Panc1 (cell line): ENCODE results near the gene SLC35A4. TPM values are rescaled to one million over a fixed set of nuclear protein-coding genes. Genes with fewer than 3 reads are reported as not detected.

Experiments used
- ATAC-seq: fragments of 200-7000 bp; cut with Tn5 transposase; 2 replicates; pipeline ENCODE4 v1.9.1; 2020; ENCODE audit warnings: mild to moderate bottlenecking, moderate library complexity
- BruUV-seq: library from RNA; stranded (reverse); fragments of 400-500 nt; replicated peaks from 2 replicates; lab custom pipeline; 2021; lab: Mats Ljungman, UMichigan
- CTCF ChIA-PET: fragments of 300-600 bp; sonication (Branson Sonifier 250); formaldehyde crosslinking; loops from one replicate; lab custom pipeline; 2022; ENCODE audit warnings: antibody characterized with exemption; lab: Charles Lee
- POLR2A ChIA-PET: fragments of 300-600 bp; sonication (Branson Sonifier 250); formaldehyde crosslinking; loops from one replicate; lab custom pipeline; 2022; ENCODE audit warnings: antibody characterized with exemption; lab: Charles Lee
- DNase-seq: peaks from one replicate; pipeline ENCODE4 v3.0.0-alpha.2; 2010; ENCODE audit warnings: low read depth, low spot score
- H3K27ac ChIP-seq: 2 replicates; pipeline ENCODE4 v1.5.1; 2011; ENCODE audit warnings: mild to moderate bottlenecking, low read length, inconsistent platforms
- H3K27me3 ChIP-seq: fragments of 200-500 bp; sonication (Bioruptor generic); 2 replicates; pipeline ENCODE4 v1.6.0; 2014; ENCODE audit warnings: low read length, inconsistent platforms; ENCODE audit not compliant: control insufficient read depth, insufficient read depth
- H3K36me3 ChIP-seq: fragments of 200-500 bp; sonication (Bioruptor generic); 2 replicates; pipeline ENCODE4 v1.5.1; 2014; ENCODE audit warnings: inconsistent platforms, mild to moderate bottlenecking, low read length, moderate library complexity; ENCODE audit not compliant: control insufficient read depth, insufficient read depth
- H3K4me1 ChIP-seq: 2 replicates; pipeline ENCODE4 v1.5.1; 2011; ENCODE audit warnings: inconsistent platforms, mild to moderate bottlenecking, low read length, moderate library complexity; ENCODE audit not compliant: control insufficient read depth, insufficient read depth
- H3K4me3 ChIP-seq, 2 experiments: 2 replicates each; pipeline ENCODE4 v1.5.1; 2011 to 2012; ENCODE audit warnings: low read depth in 2 of 2, low read length in 2 of 2, mild to moderate bottlenecking in 2 of 2, inconsistent platforms in 1 of 2, moderate library complexity in 1 of 2
- H3K9me3 ChIP-seq: fragments of 200-500 bp; sonication (Bioruptor generic); 2 replicates; pipeline ENCODE4 v1.5.1; 2014; ENCODE audit warnings: low read depth, mild to moderate bottlenecking, inconsistent platforms, low read length, moderate library complexity; ENCODE audit not compliant: control insufficient read depth, insufficient read depth
- POLR2AphosphoS5 ChIP-seq: IDR thresholded peaks from 2 replicates; pipeline ENCODE4 v1.6.1; 2012; ENCODE audit warnings: mild to moderate bottlenecking, low read depth, low read length, moderate library complexity
- SIN3A ChIP-seq: IDR thresholded peaks from 2 replicates; pipeline ENCODE4 v1.6.1; 2012; ENCODE audit warnings: low read depth, mild to moderate bottlenecking, low read length, moderate library complexity, borderline replicate concordance; ENCODE audit not compliant: insufficient read depth
- TCF7L2 ChIP-seq: IDR thresholded peaks from 2 replicates; pipeline ENCODE4 v1.6.1; 2011; ENCODE audit warnings: mild to moderate bottlenecking, low read depth, low read length, inconsistent platforms
- in situ Hi-C: cut with HindIII; loops from 2 replicates; pipeline ENCODE4 v1.10.0; 2016; ENCODE audit warnings: low sequenced_read_pairs, low pct_unique_long_range_greater_than_20kb
- intact Hi-C: fragments of 100-400 bp; cut with micrococcal nuclease; formaldehyde crosslinking; loops from one replicate; pipeline ENCODE4 v1.10.0; 2022; ENCODE audit not compliant: unreplicated experiment
- microRNA-seq: library from miRNA; unstranded; fragments of <30 nt; microRNA quantifications from one replicate; pipeline ENCODE4 v1.1.0, GENCODE V29; 2020; ENCODE audit not compliant: unreplicated experiment
- total RNA-seq: library from RNA; stranded (reverse); gene quantifications from one replicate; pipeline ENCODE4 v1.2.1, GENCODE V29; 2021; ENCODE audit not compliant: unreplicated experiment
- TF ChIP-seq, protein P1 (sequence below): fragments of 450-650 bp; IDR thresholded peaks from 2 replicates; pipeline ENCODE4 v1.5.1; 2017; ENCODE audit warnings: mild to moderate bottlenecking
- TF ChIP-seq, protein P2 (sequence below), 2 experiments: IDR thresholded peaks; 2 replicates each; pipeline ENCODE4 v1.6.1; 2011 to 2012; ENCODE audit warnings: low read depth in 2 of 2, control low read depth in 1 of 2, low read length in 1 of 2, mild to moderate bottlenecking in 1 of 2, moderate library complexity in 1 of 2; ENCODE audit not compliant: insufficient read depth in 1 of 2

The SLC35A4 gene
- total RNA-seq, 1 experiment from 2014 or later, result 96.7 TPM

GRCh38 chr5:140611020-140611521, 46.4 kb downstream of the SLC35A4 start:
- Histone ChIP-seq H3K9me3 (no peaks in the 10 kb centered on the region), H3K4me1 (no peaks in the 10 kb centered on the region), H3K27ac (no peak overlapping the region), H3K27me3 (no peaks in the 10 kb centered on the region), H3K4me3 (no peak overlapping the region), H3K36me3 (no peaks in the 10 kb centered on the region)
- in situ Hi-C loops, result no loop called here
- TF ChIP-seq, protein P1, sequence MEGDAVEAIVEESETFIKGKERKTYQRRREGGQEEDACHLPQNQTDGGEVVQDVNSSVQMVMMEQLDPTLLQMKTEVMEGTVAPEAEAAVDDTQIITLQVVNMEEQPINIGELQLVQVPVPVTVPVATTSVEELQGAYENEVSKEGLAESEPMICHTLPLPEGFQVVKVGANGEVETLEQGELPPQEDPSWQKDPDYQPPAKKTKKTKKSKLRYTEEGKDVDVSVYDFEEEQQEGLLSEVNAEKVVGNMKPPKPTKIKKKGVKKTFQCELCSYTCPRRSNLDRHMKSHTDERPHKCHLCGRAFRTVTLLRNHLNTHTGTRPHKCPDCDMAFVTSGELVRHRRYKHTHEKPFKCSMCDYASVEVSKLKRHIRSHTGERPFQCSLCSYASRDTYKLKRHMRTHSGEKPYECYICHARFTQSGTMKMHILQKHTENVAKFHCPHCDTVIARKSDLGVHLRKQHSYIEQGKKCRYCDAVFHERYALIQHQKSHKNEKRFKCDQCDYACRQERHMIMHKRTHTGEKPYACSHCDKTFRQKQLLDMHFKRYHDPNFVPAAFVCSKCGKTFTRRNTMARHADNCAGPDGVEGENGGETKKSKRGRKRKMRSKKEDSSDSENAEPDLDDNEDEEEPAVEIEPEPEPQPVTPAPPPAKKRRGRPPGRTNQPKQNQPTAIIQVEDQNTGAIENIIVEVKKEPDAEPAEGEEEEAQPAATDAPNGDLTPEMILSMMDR, result no peak
- TF ChIP-seq TCF7L2 (no peak), SIN3A (no peak), POLR2AphosphoS5 (no peak)
- TF ChIP-seq, protein P2, sequence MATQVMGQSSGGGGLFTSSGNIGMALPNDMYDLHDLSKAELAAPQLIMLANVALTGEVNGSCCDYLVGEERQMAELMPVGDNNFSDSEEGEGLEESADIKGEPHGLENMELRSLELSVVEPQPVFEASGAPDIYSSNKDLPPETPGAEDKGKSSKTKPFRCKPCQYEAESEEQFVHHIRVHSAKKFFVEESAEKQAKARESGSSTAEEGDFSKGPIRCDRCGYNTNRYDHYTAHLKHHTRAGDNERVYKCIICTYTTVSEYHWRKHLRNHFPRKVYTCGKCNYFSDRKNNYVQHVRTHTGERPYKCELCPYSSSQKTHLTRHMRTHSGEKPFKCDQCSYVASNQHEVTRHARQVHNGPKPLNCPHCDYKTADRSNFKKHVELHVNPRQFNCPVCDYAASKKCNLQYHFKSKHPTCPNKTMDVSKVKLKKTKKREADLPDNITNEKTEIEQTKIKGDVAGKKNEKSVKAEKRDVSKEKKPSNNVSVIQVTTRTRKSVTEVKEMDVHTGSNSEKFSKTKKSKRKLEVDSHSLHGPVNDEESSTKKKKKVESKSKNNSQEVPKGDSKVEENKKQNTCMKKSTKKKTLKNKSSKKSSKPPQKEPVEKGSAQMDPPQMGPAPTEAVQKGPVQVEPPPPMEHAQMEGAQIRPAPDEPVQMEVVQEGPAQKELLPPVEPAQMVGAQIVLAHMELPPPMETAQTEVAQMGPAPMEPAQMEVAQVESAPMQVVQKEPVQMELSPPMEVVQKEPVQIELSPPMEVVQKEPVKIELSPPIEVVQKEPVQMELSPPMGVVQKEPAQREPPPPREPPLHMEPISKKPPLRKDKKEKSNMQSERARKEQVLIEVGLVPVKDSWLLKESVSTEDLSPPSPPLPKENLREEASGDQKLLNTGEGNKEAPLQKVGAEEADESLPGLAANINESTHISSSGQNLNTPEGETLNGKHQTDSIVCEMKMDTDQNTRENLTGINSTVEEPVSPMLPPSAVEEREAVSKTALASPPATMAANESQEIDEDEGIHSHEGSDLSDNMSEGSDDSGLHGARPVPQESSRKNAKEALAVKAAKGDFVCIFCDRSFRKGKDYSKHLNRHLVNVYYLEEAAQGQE (IDR thresholded peaks at IDR 0.05; ENCODE audit: insufficient read depth in 1 of 2, low read depth in 2 of 2, low read length in 1 of 2), result no peak
- no TSS peak for BruUV-seq
- POLR2A ChIA-PET, result no interaction called here
- intact Hi-C loops, result no loop called here
- DNase-seq (no peak), ATAC-seq (no peak)
- CTCF ChIA-PET, result no interaction called here

Small RNA genes lying within 50 kb of the gene (microRNA-seq; reads per million reads assigned to microRNA genes)
- gene MIR6831, result 0.95 reads per million

Other genes with a start within 250 kb of the SLC35A4 start
- 5.0 TPM for gene HBEGF, start 218.2 kb upstream of the SLC35A4 start, total RNA-seq
- not detected for gene SLC4A9, start 204.6 kb upstream of the SLC35A4 start, total RNA-seq
- 140 TPM for gene ANKHD1, start 163.0 kb upstream of the SLC35A4 start, total RNA-seq
- gene EIF4EBP3, start 17.2 kb upstream of the SLC35A4 start, total RNA-seq, result 8.6 TPM
- 52.0 TPM for gene SRA1, start 7.4 kb upstream of the SLC35A4 start, total RNA-seq
- 28.6 TPM for gene APBB3, start 230 bp upstream of the SLC35A4 start, total RNA-seq
- gene CD14, start 68.3 kb downstream of the SLC35A4 start, total RNA-seq, result 2.5 TPM
- 18.9 TPM for gene TMCO6, start 74.6 kb downstream of the SLC35A4 start, total RNA-seq
- gene NDUFA2, start 82.8 kb downstream of the SLC35A4 start, total RNA-seq, result 81.7 TPM
- gene IK, start 83.0 kb downstream of the SLC35A4 start, total RNA-seq, result 98.2 TPM
- 49.2 TPM for gene WDR55, start 100.1 kb downstream of the SLC35A4 start, total RNA-seq
- 1.8 TPM for gene DND1, start 108.7 kb downstream of the SLC35A4 start, total RNA-seq
- gene HARS1, start 126.5 kb downstream of the SLC35A4 start, total RNA-seq, result 76.4 TPM
- 44.1 TPM for gene HARS2, start 126.6 kb downstream of the SLC35A4 start, total RNA-seq
- 62.2 TPM for gene ZMAT2, start 135.6 kb downstream of the SLC35A4 start, total RNA-seq
- gene PCDHA1, start 221.3 kb downstream of the SLC35A4 start, total RNA-seq, result not detected
- not detected for gene PCDHA2, start 230.0 kb downstream of the SLC35A4 start, total RNA-seq
- gene PCDHA3, start 236.2 kb downstream of the SLC35A4 start, total RNA-seq, result not detected
- gene PCDHA4, start 242.2 kb downstream of the SLC35A4 start, total RNA-seq, result 3.1 TPM